ENCODE measurements around the gene GPR153.

DNA sequence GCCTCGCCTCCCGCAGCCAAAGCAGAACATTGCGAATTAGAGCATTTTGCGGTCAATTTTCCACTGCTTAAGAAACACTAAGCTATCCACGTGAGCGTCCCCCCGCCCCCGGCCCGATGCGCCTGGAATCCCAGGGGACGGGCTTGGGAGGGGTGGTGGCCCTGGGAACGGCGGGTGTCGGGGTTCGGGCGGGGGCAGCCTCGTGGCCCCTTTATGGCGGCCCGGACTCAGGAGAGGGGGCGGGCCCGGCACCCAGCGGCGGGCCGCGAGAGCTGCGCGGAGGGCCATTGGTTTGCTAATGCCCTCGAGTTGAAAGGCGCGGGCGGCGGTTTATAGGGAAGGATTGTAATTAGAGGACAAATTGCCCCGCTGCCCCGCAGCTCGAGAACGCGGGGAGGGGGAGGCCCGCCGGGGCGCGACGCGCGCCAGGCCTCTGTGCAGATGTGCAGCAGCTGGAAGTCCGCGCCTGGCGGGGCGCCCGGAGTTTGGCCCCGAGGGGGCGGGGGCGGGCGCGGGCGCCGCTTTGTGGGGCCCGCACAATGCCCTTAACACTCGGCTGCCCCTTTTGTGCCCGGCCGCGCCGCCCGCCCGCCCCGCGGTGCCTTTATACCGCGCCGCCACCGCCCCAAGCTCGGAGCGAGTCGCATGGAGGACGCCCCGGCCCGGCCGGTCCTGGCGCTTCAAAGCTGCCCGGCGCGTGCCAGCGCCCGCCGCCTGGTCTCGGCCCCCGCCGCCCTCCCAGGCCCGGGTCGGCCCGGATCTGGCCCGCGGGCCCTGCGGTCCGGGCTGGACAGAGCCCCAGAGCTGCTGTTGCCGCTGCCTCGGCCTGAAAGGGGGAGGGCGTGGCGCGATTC, 18.8 kb downstream of the GPR153 start:
- TF ChIP-seq, protein P1, sequence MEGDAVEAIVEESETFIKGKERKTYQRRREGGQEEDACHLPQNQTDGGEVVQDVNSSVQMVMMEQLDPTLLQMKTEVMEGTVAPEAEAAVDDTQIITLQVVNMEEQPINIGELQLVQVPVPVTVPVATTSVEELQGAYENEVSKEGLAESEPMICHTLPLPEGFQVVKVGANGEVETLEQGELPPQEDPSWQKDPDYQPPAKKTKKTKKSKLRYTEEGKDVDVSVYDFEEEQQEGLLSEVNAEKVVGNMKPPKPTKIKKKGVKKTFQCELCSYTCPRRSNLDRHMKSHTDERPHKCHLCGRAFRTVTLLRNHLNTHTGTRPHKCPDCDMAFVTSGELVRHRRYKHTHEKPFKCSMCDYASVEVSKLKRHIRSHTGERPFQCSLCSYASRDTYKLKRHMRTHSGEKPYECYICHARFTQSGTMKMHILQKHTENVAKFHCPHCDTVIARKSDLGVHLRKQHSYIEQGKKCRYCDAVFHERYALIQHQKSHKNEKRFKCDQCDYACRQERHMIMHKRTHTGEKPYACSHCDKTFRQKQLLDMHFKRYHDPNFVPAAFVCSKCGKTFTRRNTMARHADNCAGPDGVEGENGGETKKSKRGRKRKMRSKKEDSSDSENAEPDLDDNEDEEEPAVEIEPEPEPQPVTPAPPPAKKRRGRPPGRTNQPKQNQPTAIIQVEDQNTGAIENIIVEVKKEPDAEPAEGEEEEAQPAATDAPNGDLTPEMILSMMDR (IDR thresholded peaks at IDR 0.05) = no peak
- TF ChIP-seq POLR2A (IDR thresholded peaks at IDR 0.05) (no peak), POLR2AphosphoS5 (IDR thresholded peaks at IDR 0.05) (no peak), EP300 (IDR thresholded peaks at IDR 0.05) (no peak)
